ENCODE data around the gene KIF1C.

The KIF1C gene

GRCh38 chr17:5019475-5019956 is 21.8 kb downstream of the KIF1C start:
- Histone ChIP-seq H3K36me3 (ENCODE audit: control insufficient read depth, insufficient read depth, low read length) (peaks cover 33% of the 10 kb centered on the region), H3K4me3 (replicated peaks; ENCODE audit: low read depth, low read length) (no peak overlapping the region), H3K27me3 (replicated peaks; ENCODE audit: control insufficient read depth, insufficient read depth, low read length) (no peaks in the 10 kb centered on the region)
- no peak for DNase-seq (ENCODE audit: extremely low read depth, insufficient read length)
- TF ChIP-seq CTCF (IDR thresholded peaks at IDR 0.05; ENCODE audit: insufficient read depth, low read length, poor library complexity, severe bottlenecking): peak; percentile 38

GRCh38 chr17:5020502-5021023 is 22.8 kb downstream of the KIF1C start:
- no peak overlapping the region for H3K4me3 ChIP-seq (replicated peaks; ENCODE audit: low read depth, low read length)
- H3K27me3 ChIP-seq (replicated peaks; ENCODE audit: control insufficient read depth, insufficient read depth, low read length): no peaks in the 10 kb centered on the region
- TF ChIP-seq CTCF (IDR thresholded peaks at IDR 0.05; ENCODE audit: insufficient read depth, low read length, poor library complexity, severe bottlenecking): no peak
- peaks cover 28% of the 10 kb centered on the region for H3K36me3 ChIP-seq (ENCODE audit: control insufficient read depth, insufficient read depth, low read length)
- no peak for DNase-seq (ENCODE audit: extremely low read depth, insufficient read length)

GRCh38 chr17:5022171-5022711 is 24.5 kb downstream of the KIF1C start:
- H3K36me3 ChIP-seq (ENCODE audit: control insufficient read depth, insufficient read depth, low read length): peaks cover 27% of the 10 kb centered on the region
- H3K4me3 ChIP-seq (replicated peaks; ENCODE audit: low read depth, low read length): no peak overlapping the region
- TF ChIP-seq CTCF (IDR thresholded peaks at IDR 0.05; ENCODE audit: insufficient read depth, low read length, poor library complexity, severe bottlenecking): no peak
- H3K27me3 ChIP-seq (replicated peaks; ENCODE audit: control insufficient read depth, insufficient read depth, low read length): no peaks in the 10 kb centered on the region
- DNase-seq (ENCODE audit: extremely low read depth, insufficient read length): no peak

- H3K27me3 ChIP-seq (replicated peaks; ENCODE audit: control insufficient read depth, insufficient read depth, low read length): no peaks in the 10 kb centered on the region
- H3K4me3 ChIP-seq (replicated peaks; ENCODE audit: low read depth, low read length): no peak overlapping the region
- DNase-seq (ENCODE audit: extremely low read depth, insufficient read length): no peak
- peaks cover 24% of the 10 kb centered on the region for H3K36me3 ChIP-seq (ENCODE audit: control insufficient read depth, insufficient read depth, low read length)
- TF ChIP-seq CTCF (IDR thresholded peaks at IDR 0.05; ENCODE audit: insufficient read depth, low read length, poor library complexity, severe bottlenecking): no peak
Measured at GRCh38 chr17:5023588-5024147, 25.9 kb downstream of the KIF1C start.

- no peak for DNase-seq (ENCODE audit: extremely low read depth, insufficient read length)
- H3K27me3 ChIP-seq (replicated peaks; ENCODE audit: control insufficient read depth, insufficient read depth, low read length): no peaks in the 10 kb centered on the region
- no peak overlapping the region for H3K4me3 ChIP-seq (replicated peaks; ENCODE audit: low read depth, low read length)
- peaks cover 19% of the 10 kb centered on the region for H3K36me3 ChIP-seq (ENCODE audit: control insufficient read depth, insufficient read depth, low read length)
- no peak for TF ChIP-seq CTCF (IDR thresholded peaks at IDR 0.05; ENCODE audit: insufficient read depth, low read length, poor library complexity, severe bottlenecking)
Measured at GRCh38 chr17:5024604-5025003, 26.9 kb downstream of the KIF1C start.
